ENCODE measurements around the gene SMIM10L1. TPM values are rescaled to one million over a fixed set of nuclear protein-coding genes. Genes with fewer than 3 reads are reported as not detected.
A peak's percentile ranks its signal among the peaks of the same experiment; 100 is the strongest.

Gene SMIM10L1
- total RNA-seq, 5 donors from 2014 or later (not counting 1 experiment from before 2014, with no cell fraction given) = 8.8 to 10.2 (median 9.7) TPM

DNA sequence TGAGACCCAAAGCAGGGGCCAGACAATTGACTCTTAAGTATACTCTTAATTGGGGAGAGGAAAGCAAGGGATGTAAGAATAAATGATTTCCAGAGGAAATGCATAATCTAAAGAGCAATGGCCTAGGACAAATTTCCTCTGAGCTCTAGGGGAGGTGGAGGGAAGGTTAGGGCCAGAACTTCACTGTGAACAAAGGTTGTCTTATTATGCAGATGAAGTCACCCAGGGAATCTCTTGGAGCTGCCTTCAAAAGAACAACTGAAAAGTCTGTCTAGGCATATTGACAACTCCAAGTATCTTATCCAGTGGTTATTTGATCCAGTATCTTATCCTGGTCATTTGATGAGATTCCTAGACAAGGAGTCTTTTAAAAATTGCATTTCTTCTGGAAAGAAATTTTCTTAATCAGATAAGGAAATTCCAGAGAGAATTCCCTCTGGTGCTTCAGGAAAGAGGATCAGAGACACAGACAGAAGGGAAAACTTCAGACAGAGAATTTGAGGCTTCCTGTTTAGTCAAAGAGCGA lies 16.5 kb upstream of the SMIM10L1 start:
- CTCF ChIA-PET = no interaction called here
- no peak overlapping the region for H3K27ac ChIP-seq (ENCODE audit: low read length)
- peaks cover 0 to 17% (median 8%) of the 10 kb centered on the region in 3 donors for H3K9me3 Mint-ChIP-seq
- no peaks in the 10 kb centered on the region for H3K9me3 ChIP-seq
- no peak for ATAC-seq (replicated peaks in 1 of 4)
- no peak for DNase-seq
- H3K4me3 ChIP-seq (ENCODE audit: control insufficient read depth in 1 of 2, extremely low read depth in 1 of 2, low read length in 1 of 2) = no peak overlapping the region
- H3K4me3 Mint-ChIP-seq = no peak overlapping the region
- peaks cover 31 to 33% (median 31%) of the 10 kb centered on the region in 3 donors for H3K4me1 Mint-ChIP-seq
- no peaks in the 10 kb centered on the region for H3K4me1 ChIP-seq (ENCODE audit: control insufficient read depth in 1 of 2, extremely low read depth in 1 of 2, insufficient read depth in 2 of 2, low read length in 2 of 2)
- peaks cover 3 to 5% of the 10 kb centered on the region in 2 donors for H3K36me3 ChIP-seq (ENCODE audit: control insufficient read depth in 2 of 2, extremely low read depth in 1 of 2, insufficient read depth in 1 of 2, low read length in 1 of 2)
- POLR2A ChIA-PET = interaction anchor here in 1 of 2 donors (1.2 kb wide), 1 partner anchor 17 kb away, joined by 5 read pairs; the partner anchor contains the start of gene SMIM10L1
- no peaks in the 10 kb centered on the region for H3K27me3 Mint-ChIP-seq
- peaks cover 57% of the 10 kb centered on the region for H3K36me3 Mint-ChIP-seq
- H3K27ac Mint-ChIP-seq = no peak overlapping the region
- WGBS (ENCODE audit: insufficient coverage) = no CpG with 5 or more reads among the region's 1 CpG
- H3K27me3 ChIP-seq (replicated peaks in 1 of 2; ENCODE audit: control insufficient read depth in 2 of 2, extremely low read depth in 1 of 2, insufficient read depth in 2 of 2, low read length in 1 of 2) = no peaks in the 10 kb centered on the region

GRCh38 chr12:11158885-11159444 lies 12.0 kb upstream of the SMIM10L1 start:
- no peak for DNase-seq
- peaks cover 0 to 8% (median 3%) of the 10 kb centered on the region in 3 donors for H3K9me3 Mint-ChIP-seq
- H3K27me3 Mint-ChIP-seq = no peaks in the 10 kb centered on the region
- no peaks in the 10 kb centered on the region for H3K4me1 ChIP-seq (ENCODE audit: control insufficient read depth in 1 of 2, extremely low read depth in 1 of 2, insufficient read depth in 2 of 2, low read length in 2 of 2)
- H3K27ac Mint-ChIP-seq = no peak overlapping the region
- H3K27me3 ChIP-seq (replicated peaks in 1 of 2; ENCODE audit: control insufficient read depth in 2 of 2, extremely low read depth in 1 of 2, insufficient read depth in 2 of 2, low read length in 1 of 2) = no peaks in the 10 kb centered on the region
- 100% methylated on average over 1 of the region's 5 CpGs for WGBS (ENCODE audit: insufficient coverage)
- no peak overlapping the region for H3K4me3 Mint-ChIP-seq
- H3K4me3 ChIP-seq (ENCODE audit: control insufficient read depth in 1 of 2, extremely low read depth in 1 of 2, low read length in 1 of 2) = no peak overlapping the region
- no peak for ATAC-seq (replicated peaks in 1 of 4)
- H3K36me3 ChIP-seq (ENCODE audit: control insufficient read depth in 2 of 2, extremely low read depth in 1 of 2, insufficient read depth in 1 of 2, low read length in 1 of 2) = peaks cover 0 to 3% of the 10 kb centered on the region in 2 donors
- peaks cover 54 to 62% (median 58%) of the 10 kb centered on the region in 3 donors for H3K4me1 Mint-ChIP-seq
- H3K27ac ChIP-seq (ENCODE audit: low read length) = no peak overlapping the region
- H3K9me3 ChIP-seq = no peaks in the 10 kb centered on the region
- H3K36me3 Mint-ChIP-seq = peaks cover 70% of the 10 kb centered on the region
- ChIA-PET CTCF (no interaction called here), POLR2A (interaction anchor here in 1 of 2 donors (0.6 kb wide), 1 partner anchor 126 kb away, joined by 3 read pairs; no protein-coding TSS in a partner anchor)

- H3K4me1 ChIP-seq (ENCODE audit: control insufficient read depth in 1 of 2, extremely low read depth in 1 of 2, insufficient read depth in 2 of 2, low read length in 2 of 2) = peaks cover 0 to 2% of the 10 kb centered on the region in 2 experiments
- DNase-seq (no peak), ATAC-seq (replicated peaks in 1 of 4) (peak in 1 of 4 experiments; percentile 23)
- Mint-ChIP-seq H3K9me3 (no peaks in the 10 kb centered on the region), H3K4me3 (no peak overlapping the region), H3K36me3 (peaks cover 70% of the 10 kb centered on the region), H3K4me1 (peaks cover 77 to 84% (median 78%) of the 10 kb centered on the region in 3 donors), H3K27ac (no peak overlapping the region), H3K27me3 (no peaks in the 10 kb centered on the region)
- no peaks in the 10 kb centered on the region for H3K9me3 ChIP-seq
- H3K27me3 ChIP-seq (replicated peaks in 1 of 2; ENCODE audit: control insufficient read depth in 2 of 2, extremely low read depth in 1 of 2, insufficient read depth in 2 of 2, low read length in 1 of 2) = no peaks in the 10 kb centered on the region
- no peak overlapping the region for H3K4me3 ChIP-seq (ENCODE audit: control insufficient read depth in 1 of 2, extremely low read depth in 1 of 2, low read length in 1 of 2)
- no CpG with 5 or more reads among the region's 1 CpG for WGBS (ENCODE audit: insufficient coverage)
- ChIA-PET POLR2A (interaction anchor here in 1 of 2 donors (0.5 kb wide), 1 partner anchor 16 kb away, joined by 3 read pairs; no protein-coding TSS in a partner anchor), CTCF (no interaction called here)
- peaks cover 0 to 13% of the 10 kb centered on the region in 2 donors for H3K36me3 ChIP-seq (ENCODE audit: control insufficient read depth in 2 of 2, extremely low read depth in 1 of 2, insufficient read depth in 1 of 2, low read length in 1 of 2)
- no peak overlapping the region for H3K27ac ChIP-seq (ENCODE audit: low read length)
These were observed 8.5 kb upstream of the SMIM10L1 start for GRCh38 chr12:11162502-11162901.

DNA sequence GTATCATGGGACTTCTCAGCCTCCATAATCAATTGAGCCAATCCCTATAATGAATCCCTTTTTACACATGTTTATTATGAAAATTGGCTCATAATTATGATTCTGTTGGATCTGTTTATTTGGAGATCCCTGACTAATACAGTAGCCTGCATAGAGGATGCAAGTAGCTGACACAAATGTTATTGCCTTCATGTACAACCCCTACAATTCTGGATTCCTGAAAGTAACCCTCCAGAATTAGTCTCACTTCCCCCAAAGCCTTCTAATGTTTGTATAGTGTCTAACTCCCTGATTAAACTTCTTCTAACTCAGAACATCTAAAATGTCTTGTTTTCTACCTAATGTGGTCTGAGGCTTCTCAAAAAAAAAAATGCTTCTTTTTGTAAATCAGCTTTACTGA lies 6.6 kb upstream of the SMIM10L1 start:
- H3K9me3 ChIP-seq = no peaks in the 10 kb centered on the region
- peaks cover 83 to 86% (median 84%) of the 10 kb centered on the region in 3 donors for H3K4me1 Mint-ChIP-seq
- H3K27me3 Mint-ChIP-seq = no peaks in the 10 kb centered on the region
- CTCF ChIA-PET = no interaction called here
- H3K4me3 ChIP-seq (ENCODE audit: control insufficient read depth in 1 of 2, extremely low read depth in 1 of 2, low read length in 1 of 2) = no peak overlapping the region
- H3K27me3 ChIP-seq (replicated peaks in 1 of 2; ENCODE audit: control insufficient read depth in 2 of 2, extremely low read depth in 1 of 2, insufficient read depth in 2 of 2, low read length in 1 of 2) = no peaks in the 10 kb centered on the region
- POLR2A ChIA-PET = no interaction called here
- H3K36me3 ChIP-seq (ENCODE audit: control insufficient read depth in 2 of 2, extremely low read depth in 1 of 2, insufficient read depth in 1 of 2, low read length in 1 of 2) = peaks cover 0 to 17% of the 10 kb centered on the region in 2 donors
- peaks cover 0 to 6% of the 10 kb centered on the region in 2 experiments for H3K4me1 ChIP-seq (ENCODE audit: control insufficient read depth in 1 of 2, extremely low read depth in 1 of 2, insufficient read depth in 2 of 2, low read length in 2 of 2)
- no peak overlapping the region for H3K27ac Mint-ChIP-seq
- H3K9me3 Mint-ChIP-seq = no peaks in the 10 kb centered on the region
- no peak for ATAC-seq (replicated peaks in 1 of 4)
- H3K4me3 Mint-ChIP-seq = no peak overlapping the region
- no peak overlapping the region for H3K27ac ChIP-seq (ENCODE audit: low read length)
- H3K36me3 Mint-ChIP-seq = peaks cover 70% of the 10 kb centered on the region
- no peak for DNase-seq

DNA sequence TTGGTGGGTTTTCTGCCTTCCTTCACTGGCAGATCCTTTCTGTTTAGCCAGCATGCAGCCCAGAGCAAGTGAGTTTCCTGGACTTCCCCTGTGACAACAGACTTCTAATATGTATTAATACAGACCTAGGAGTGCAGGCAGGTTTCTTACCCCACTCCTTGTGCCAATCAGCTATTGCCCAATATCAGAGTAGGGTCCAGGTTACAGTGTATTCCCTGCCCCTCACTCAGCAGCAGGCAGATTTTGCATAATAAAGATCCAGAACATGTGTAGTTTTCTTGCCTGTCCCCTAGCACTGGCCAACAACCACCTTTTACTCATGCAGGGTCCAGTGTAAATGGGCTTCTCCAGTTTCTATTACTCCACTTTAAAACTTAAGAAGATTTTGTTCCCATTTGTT lies 4.7 kb upstream of the SMIM10L1 start:
- Histone ChIP-seq H3K27ac (ENCODE audit: low read length) (no peak overlapping the region), H3K9me3 (no peaks in the 10 kb centered on the region), H3K4me3 (ENCODE audit: control insufficient read depth in 1 of 2, extremely low read depth in 1 of 2, low read length in 1 of 2) (no peak overlapping the region), H3K27me3 (replicated peaks in 1 of 2; ENCODE audit: control insufficient read depth in 2 of 2, extremely low read depth in 1 of 2, insufficient read depth in 2 of 2, low read length in 1 of 2) (no peaks in the 10 kb centered on the region), H3K4me1 (ENCODE audit: control insufficient read depth in 1 of 2, extremely low read depth in 1 of 2, insufficient read depth in 2 of 2, low read length in 2 of 2) (peaks cover 9 to 16% of the 10 kb centered on the region in 2 experiments), H3K36me3 (ENCODE audit: control insufficient read depth in 2 of 2, extremely low read depth in 1 of 2, insufficient read depth in 1 of 2, low read length in 1 of 2) (peaks cover 0 to 17% of the 10 kb centered on the region in 2 donors)
- Mint-ChIP-seq H3K27me3 (no peaks in the 10 kb centered on the region), H3K4me1 (peaks cover 83 to 86% (median 84%) of the 10 kb centered on the region in 3 donors), H3K36me3 (peaks cover 60% of the 10 kb centered on the region), H3K9me3 (peaks cover 0 to 3% (median 0%) of the 10 kb centered on the region in 3 donors), H3K27ac (no peak overlapping the region), H3K4me3 (no peak overlapping the region)
- ATAC-seq (replicated peaks in 1 of 4) = no peak
- no peak for DNase-seq
- ChIA-PET POLR2A (no interaction called here), CTCF (no interaction called here)

- Histone ChIP-seq H3K27me3 (replicated peaks in 1 of 2; ENCODE audit: control insufficient read depth in 2 of 2, extremely low read depth in 1 of 2, insufficient read depth in 2 of 2, low read length in 1 of 2) (no peaks in the 10 kb centered on the region), H3K9me3 (no peaks in the 10 kb centered on the region), H3K36me3 (ENCODE audit: control insufficient read depth in 2 of 2, extremely low read depth in 1 of 2, insufficient read depth in 1 of 2, low read length in 1 of 2) (peaks cover 0 to 14% of the 10 kb centered on the region in 2 donors), H3K4me1 (ENCODE audit: control insufficient read depth in 1 of 2, extremely low read depth in 1 of 2, insufficient read depth in 2 of 2, low read length in 2 of 2) (peaks cover 13 to 22% of the 10 kb centered on the region in 2 experiments), H3K4me3 (ENCODE audit: control insufficient read depth in 1 of 2, extremely low read depth in 1 of 2, low read length in 1 of 2) (peak overlapping the region; percentile 62 to 90), H3K27ac (ENCODE audit: low read length) (peak overlapping the region; percentile 73)
- peak overlapping the region; percentile 96 to 99 (median 99) for H3K4me3 Mint-ChIP-seq
- H3K27me3 Mint-ChIP-seq = no peaks in the 10 kb centered on the region
- WGBS (ENCODE audit: insufficient coverage) = no CpG with 5 or more reads among the region's 4 CpGs
- CTCF ChIA-PET = interaction anchor here in 1 of 2 donors (0.9 to 1.6 kb wide), 6 partner anchors 29 to 1638 kb away, joined by 3 to 8 read pairs (median 4); no protein-coding TSS in a partner anchor
- H3K36me3 Mint-ChIP-seq = peaks cover 36% of the 10 kb centered on the region
- peak overlapping the region; percentile 79 to 99 for H3K27ac Mint-ChIP-seq
- peaks cover 0 to 3% (median 0%) of the 10 kb centered on the region in 3 donors for H3K9me3 Mint-ChIP-seq
- ATAC-seq (replicated peaks in 1 of 4) (no peak), DNase-seq (no peak)
- peaks cover 77 to 80% (median 77%) of the 10 kb centered on the region in 3 donors for H3K4me1 Mint-ChIP-seq
- POLR2A ChIA-PET = interaction anchor here (0.6 to 1.8 kb wide), 5 partner anchors 17 to 1566 kb away, joined by 3 to 5 read pairs (median 4); no protein-coding TSS in a partner anchor
These were observed 217 bp upstream of the SMIM10L1 start for GRCh38 chr12:11170810-11171144.
